HUES6 (cell line): ENCODE data around the gene EPHX1.

Source experiments
- H3K27ac ChIP-seq: 2 replicates; pipeline ENCODE4 v1.7.0; 2013; ENCODE audit warnings: low read depth, mild to moderate bottlenecking, low read length, inconsistent platforms
- H3K27me3 ChIP-seq: 2 replicates; pipeline ENCODE4 v1.6.1; 2013; ENCODE audit warnings: low read length; ENCODE audit not compliant: control insufficient read depth, insufficient read depth
- H3K36me3 ChIP-seq: 2 replicates; pipeline ENCODE4 v1.6.1; 2013; ENCODE audit warnings: low read length; ENCODE audit not compliant: control insufficient read depth, insufficient read depth
- H3K4me1 ChIP-seq: 2 replicates; pipeline ENCODE4 v1.6.1; 2013; ENCODE audit warnings: low read length; ENCODE audit not compliant: control insufficient read depth, insufficient read depth
- H3K4me3 ChIP-seq: 2 replicates; pipeline ENCODE4 v1.5.1; 2013; ENCODE audit warnings: low read depth, low read length
- H3K9ac ChIP-seq: one replicate; pipeline ENCODE4 v1.6.1; 2013; ENCODE audit warnings: mild to moderate bottlenecking, low read length
- H3K9me3 ChIP-seq: 2 replicates; pipeline ENCODE4 v1.6.1; 2013; ENCODE audit warnings: low read depth, low read length; ENCODE audit not compliant: control insufficient read depth, insufficient read depth

Gene EPHX1

DNA sequence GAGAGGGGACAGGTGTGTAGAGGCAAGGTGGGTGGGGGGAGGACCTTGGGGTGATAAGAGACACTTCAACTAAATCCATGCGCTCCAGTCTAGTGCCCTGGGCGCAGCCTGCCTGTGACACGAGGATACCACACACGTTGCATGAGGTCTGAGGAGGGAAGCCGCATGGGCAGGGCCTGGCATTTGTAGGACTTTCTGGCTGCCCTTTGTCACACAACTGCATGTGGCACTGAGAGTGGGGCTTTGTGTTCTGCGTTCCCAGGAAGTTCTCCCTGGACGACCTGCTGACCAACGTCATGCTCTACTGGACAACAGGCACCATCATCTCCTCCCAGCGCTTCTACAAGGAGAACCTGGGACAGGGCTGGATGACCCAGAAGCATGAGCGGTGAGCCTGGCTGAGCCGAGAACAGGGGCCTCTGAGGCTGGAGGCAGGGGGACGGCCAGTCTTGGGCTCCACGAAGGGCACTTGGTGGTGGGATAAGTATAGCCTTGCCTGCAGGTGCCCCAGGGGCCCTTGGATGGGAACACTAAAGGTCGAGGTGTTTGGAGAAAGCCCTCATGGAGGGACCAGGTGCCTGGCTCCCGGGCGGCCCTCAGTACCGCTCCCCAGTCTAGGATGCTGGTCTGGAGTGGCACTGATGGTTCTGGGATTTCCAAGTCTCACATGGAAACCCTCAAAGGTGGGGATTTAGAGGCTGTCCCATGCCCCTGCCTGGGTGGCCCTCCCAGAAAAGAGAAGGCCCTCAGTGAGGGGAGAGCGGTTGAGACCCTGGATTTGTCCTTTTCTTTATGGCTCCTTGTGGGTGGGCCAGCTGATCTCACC is 34.5 kb downstream of the EPHX1 start:
- peaks cover 82% of the 10 kb centered on the region for H3K36me3 ChIP-seq
- H3K27me3 ChIP-seq: no peaks in the 10 kb centered on the region
- no peak overlapping the region for H3K9ac ChIP-seq
- H3K4me3 ChIP-seq: no peak overlapping the region
- H3K4me1 ChIP-seq: peaks cover 10% of the 10 kb centered on the region
- no peak overlapping the region for H3K27ac ChIP-seq
- H3K9me3 ChIP-seq: no peaks in the 10 kb centered on the region

DNA sequence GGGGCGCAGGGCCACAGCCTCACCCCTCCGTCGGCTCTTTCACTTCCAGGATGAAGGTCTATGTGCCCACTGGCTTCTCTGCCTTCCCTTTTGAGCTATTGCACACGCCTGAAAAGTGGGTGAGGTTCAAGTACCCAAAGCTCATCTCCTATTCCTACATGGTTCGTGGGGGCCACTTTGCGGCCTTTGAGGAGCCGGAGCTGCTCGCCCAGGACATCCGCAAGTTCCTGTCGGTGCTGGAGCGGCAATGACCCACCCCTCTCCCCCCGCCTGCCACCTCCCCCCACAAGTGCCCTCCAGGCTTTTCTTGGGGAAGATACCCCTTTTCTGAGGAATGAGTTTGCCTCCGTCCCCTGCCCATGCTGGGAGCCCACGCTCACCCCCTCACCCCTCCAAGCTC is 35.2 kb downstream of the EPHX1 start:
- Histone ChIP-seq H3K9ac (no peak overlapping the region), H3K27ac (no peak overlapping the region), H3K4me3 (no peak overlapping the region), H3K36me3 (peaks cover 80% of the 10 kb centered on the region), H3K9me3 (no peaks in the 10 kb centered on the region), H3K27me3 (no peaks in the 10 kb centered on the region), H3K4me1 (peaks cover 16% of the 10 kb centered on the region)

GRCh38 chr1:225845571-225846259 is 35.8 kb downstream of the EPHX1 start:
- Histone ChIP-seq H3K4me3 (no peak overlapping the region), H3K4me1 (peaks cover 21% of the 10 kb centered on the region), H3K36me3 (peaks cover 75% of the 10 kb centered on the region), H3K9me3 (no peaks in the 10 kb centered on the region), H3K27me3 (no peaks in the 10 kb centered on the region), H3K27ac (no peak overlapping the region), H3K9ac (no peak overlapping the region)

DNA sequence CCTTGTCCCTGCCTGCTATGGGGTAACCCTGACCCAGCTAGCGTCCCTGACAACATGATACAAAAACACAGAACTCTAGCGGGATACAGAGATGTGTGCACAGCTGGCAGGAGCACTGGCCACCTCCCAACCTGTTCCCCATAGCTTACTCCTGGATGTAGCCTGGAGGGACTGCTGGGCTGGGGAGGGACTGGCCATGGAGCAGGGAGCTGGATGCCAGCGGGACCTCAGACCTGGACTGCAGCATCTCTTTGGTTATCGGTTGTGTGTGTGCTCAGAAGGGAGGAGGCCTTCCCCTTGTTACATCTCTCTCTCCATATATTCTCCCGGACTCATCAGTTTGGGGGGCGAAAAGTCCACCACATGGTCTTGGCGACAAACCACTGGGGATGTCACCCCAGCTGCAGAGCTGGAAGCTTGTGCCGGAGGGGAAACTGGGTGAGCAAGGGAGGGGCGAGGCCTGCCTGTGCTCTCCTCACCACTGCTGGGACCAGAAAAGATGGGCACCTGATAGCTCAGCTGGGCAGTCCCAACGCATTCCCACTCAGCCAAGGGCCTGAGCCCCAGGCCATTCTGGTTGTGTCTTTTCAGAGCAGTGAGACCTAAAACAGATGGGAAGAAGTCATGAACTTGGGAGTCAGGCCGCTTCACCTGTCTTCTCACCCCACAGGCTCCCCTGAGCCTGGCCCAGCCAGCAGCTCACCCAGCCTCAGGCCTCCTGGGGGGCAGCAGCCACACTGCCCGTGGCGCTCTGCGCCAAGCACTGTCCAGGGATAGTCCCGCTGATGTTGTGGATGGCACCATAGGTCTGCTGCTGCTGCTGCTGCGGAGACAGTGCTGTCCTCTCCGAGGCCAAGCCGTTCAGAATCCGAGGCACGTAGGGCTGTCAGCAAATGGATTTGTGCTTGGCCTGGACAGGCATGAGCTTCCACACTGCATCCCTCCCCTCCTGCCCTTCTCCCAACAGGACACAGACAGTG is 36.7 kb downstream of the EPHX1 start:
- Histone ChIP-seq H3K27ac (no peak overlapping the region), H3K9ac (no peak overlapping the region), H3K36me3 (peaks cover 75% of the 10 kb centered on the region), H3K4me1 (peaks cover 24% of the 10 kb centered on the region), H3K4me3 (no peak overlapping the region), H3K9me3 (0 out of 2 replicates have a peak, but pooled peaks cover 2% of the 10 kb centered on the region), H3K27me3 (no peaks in the 10 kb centered on the region)

- Histone ChIP-seq H3K27me3 (no peaks in the 10 kb centered on the region), H3K27ac (no peak overlapping the region), H3K4me1 (peaks cover 27% of the 10 kb centered on the region), H3K9me3 (0 out of 2 replicates have a peak, but pooled peaks cover 2% of the 10 kb centered on the region), H3K36me3 (peaks cover 76% of the 10 kb centered on the region), H3K4me3 (no peak overlapping the region), H3K9ac (no peak overlapping the region)
Measured at GRCh38 chr1:225847610-225848009, 37.7 kb downstream of the EPHX1 start.

DNA sequence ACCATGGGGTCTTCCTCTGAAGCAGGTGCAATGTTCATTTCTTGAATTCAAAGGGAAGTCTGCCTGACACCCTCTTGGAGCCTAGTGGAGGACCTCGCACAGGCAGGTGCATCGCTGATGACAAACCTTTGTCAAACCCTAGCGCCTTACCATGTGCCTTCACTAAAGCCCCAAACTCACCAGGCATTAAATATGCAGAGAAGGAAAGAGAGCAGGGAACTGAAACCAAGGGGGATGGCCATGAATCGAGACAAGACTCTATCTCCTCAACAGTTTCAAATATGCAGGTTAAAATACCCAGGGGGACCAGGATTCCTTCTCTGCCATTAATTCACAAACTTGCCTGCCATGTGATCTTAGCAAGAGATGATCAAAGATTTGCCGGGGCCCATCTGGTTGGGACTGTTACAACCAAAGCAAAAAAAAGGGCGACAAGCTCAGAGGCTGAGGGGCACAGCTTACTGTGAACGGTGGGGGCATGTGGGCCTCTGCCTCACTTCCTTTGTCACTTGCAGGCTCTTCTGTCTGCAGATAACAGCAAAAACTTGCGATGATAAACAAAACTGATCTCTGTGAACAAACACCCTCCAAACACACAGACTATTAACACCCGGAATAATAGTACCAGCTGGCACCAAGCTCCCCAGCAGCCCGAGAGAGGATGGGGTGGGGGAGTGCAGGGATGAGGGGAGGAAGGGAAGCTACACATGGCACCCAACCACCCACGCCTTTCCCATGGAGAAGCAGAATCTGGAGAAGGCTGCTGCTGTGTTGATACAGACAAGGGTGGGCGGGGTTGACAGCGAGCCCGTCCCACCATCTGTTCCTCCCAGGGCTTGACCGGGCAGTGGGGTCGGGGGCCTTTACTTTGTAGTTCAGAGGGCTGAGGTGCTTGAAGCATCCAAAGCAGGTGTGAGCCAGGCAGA is 38.4 kb downstream of the EPHX1 start:
- Histone ChIP-seq H3K9me3 (0 out of 2 replicates have a peak, but pooled peaks cover 2% of the 10 kb centered on the region), H3K27me3 (no peaks in the 10 kb centered on the region), H3K27ac (no peak overlapping the region), H3K9ac (no peak overlapping the region), H3K4me1 (peaks cover 27% of the 10 kb centered on the region), H3K4me3 (no peak overlapping the region), H3K36me3 (peaks cover 77% of the 10 kb centered on the region)

GRCh38 chr1:225849925-225850324 is 40.0 kb downstream of the EPHX1 start:
- Histone ChIP-seq H3K36me3 (peaks cover 77% of the 10 kb centered on the region), H3K9me3 (0 out of 2 replicates have a peak, but pooled peaks cover 2% of the 10 kb centered on the region), H3K27me3 (no peaks in the 10 kb centered on the region), H3K4me1 (peaks cover 27% of the 10 kb centered on the region), H3K9ac (no peak overlapping the region), H3K27ac (no peak overlapping the region), H3K4me3 (no peak overlapping the region)

DNA sequence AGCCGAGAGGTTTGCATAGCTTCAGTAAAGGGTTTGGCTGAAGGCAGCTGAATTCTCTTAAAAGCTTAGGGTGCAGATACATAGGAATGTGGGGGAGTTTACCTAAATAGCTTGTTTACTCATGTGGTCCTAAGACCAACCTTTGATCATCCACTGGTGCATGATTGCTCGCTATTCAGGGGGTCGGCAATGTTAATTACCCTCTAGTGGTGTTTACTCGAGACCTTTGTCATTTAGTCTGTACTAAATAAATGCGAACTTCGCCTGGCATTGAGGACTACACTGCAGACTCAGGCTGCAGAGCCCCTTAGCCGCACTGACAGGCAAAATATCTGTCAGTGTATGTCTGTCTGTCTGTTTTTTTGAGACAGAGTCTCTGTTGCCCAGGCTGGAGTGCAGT is 40.4 kb downstream of the EPHX1 start:
- H3K27me3 ChIP-seq: no peaks in the 10 kb centered on the region
- H3K4me1 ChIP-seq: peaks cover 26% of the 10 kb centered on the region
- H3K9ac ChIP-seq: no peak overlapping the region
- H3K36me3 ChIP-seq: peaks cover 79% of the 10 kb centered on the region
- no peak overlapping the region for H3K27ac ChIP-seq
- 0 out of 2 replicates have a peak, but pooled peaks cover 2% of the 10 kb centered on the region for H3K9me3 ChIP-seq
- H3K4me3 ChIP-seq: no peak overlapping the region

DNA sequence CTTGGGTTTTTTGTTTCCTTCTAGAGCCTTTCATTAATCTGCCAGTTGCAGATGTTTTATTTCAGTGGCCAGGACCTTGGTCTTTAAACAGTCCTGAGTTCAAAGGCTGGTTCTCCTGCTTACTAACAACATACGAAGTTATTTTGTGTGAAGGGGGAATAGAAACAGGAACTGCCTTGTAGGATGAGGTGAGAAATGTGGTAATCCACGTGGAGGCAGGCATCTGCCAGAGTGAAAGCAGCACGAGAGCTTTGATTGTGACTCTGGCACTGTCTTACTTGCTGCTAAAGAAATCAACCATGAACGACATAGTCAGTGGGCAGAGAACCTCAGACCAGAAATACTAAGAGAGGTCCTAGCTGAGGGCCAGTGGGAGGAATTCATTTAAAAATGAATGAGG is 41.9 kb downstream of the EPHX1 start:
- H3K9me3 ChIP-seq: 0 out of 2 replicates have a peak, but pooled peaks cover 2% of the 10 kb centered on the region
- no peak overlapping the region for H3K4me3 ChIP-seq
- H3K9ac ChIP-seq: no peak overlapping the region
- no peak overlapping the region for H3K27ac ChIP-seq
- H3K27me3 ChIP-seq: no peaks in the 10 kb centered on the region
- peaks cover 84% of the 10 kb centered on the region for H3K36me3 ChIP-seq
- peaks cover 20% of the 10 kb centered on the region; the same call in 1 of the 2 replicates for H3K4me1 ChIP-seq
